ENCODE measurements around the gene SUV39H1.

GRCh38 chrX:48719958-48720357, 23.4 kb downstream of the SUV39H1 start:
- no peak for TF ChIP-seq CTCF (IDR thresholded peaks at IDR 0.05)
- no peak for TF ChIP-seq POLR2A (IDR thresholded peaks at IDR 0.05)
